GM19193 (cell line): ENCODE measurements around the gene KRTAP10-5.

Experiments
- POLR2A ChIP-seq: IDR thresholded peaks from 4 replicates; pipeline ENCODE4 v1.6.1; 2011; ENCODE audit not compliant: insufficient read depth, insufficient read length; ENCODE audit errors: extremely low read depth

KRTAP10-5 gene

DNA sequence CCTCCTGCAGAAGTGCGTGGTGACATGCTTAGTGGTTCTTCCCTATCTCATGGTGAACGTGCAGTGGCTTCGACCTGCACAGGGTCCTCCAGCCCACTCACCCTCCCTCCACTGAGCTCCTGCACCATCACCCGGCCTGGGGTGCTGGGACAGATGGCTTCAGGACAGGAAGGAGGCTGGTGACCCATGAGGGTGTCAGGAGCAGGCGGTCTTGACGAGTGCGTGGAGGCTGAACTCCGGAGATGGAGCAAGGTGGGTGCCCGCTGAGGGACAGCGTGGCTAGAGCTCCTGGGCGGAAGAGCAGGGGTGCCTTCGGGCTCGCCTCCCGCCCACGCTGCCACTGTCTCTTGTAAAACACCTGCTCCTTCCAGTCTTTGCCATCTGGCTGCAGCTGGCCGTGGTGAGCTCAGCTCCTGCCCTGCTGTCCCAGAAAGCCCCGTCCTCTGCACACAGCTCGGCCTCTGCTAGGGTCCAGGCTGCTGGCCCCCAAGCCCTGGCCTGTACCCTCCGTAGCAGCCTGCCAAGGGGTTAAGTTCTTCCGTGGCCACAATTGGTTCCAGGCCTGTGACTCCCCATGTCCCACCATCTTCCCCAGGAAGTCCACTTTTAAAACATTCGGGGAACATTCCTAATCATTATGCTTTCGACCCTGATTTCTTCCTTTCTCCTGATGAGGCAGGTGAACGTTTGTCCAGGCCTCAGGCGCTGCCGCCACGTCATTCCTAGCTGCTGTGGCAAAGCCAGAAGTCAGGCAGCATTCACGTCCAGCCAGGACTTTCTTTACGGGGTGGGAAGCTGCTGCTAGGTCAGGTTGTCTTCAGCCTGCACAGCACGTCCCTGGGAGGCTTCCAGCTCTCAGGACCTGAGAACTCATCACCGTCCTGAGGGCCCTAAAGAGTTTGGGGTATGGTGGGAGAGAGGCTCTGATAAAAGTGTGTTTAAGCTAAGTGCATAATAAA, 48.5 kb downstream of the KRTAP10-5 start:
- TF ChIP-seq POLR2A = no peak

DNA sequence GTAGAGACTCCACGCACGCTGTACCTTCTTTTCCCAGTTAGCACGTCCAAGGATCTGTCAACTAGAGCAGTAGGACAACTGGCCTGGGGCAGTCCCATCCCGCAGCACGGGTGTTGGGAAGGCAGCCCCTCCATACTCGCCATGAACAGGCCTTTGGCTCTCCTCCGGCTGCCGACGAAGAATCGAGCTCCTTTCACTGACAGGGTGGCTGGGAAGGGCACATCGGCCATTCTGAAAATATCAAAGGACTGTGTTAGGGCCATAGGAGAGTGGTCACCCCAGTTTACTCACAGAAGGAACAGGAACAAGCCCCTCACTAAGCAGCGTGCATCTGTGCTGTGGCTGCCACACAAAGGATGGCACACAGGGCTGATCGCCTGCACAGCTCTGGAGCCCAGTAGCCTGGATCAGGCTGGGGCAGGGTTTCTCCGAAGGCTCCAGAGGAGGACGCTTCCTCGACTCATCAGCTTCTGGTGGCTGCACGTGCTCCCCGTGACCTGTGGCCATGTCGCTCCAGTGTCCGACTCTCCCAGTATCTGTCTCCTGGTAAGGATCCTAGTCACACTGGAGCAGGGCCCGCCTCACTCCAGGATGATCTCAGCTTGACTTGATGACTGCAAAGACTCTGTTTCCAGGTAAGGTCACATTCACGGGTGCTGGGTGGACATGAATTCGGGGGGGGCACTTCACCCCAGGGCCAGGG, 49.4 kb downstream of the KRTAP10-5 start:
- no peak for TF ChIP-seq POLR2A

DNA sequence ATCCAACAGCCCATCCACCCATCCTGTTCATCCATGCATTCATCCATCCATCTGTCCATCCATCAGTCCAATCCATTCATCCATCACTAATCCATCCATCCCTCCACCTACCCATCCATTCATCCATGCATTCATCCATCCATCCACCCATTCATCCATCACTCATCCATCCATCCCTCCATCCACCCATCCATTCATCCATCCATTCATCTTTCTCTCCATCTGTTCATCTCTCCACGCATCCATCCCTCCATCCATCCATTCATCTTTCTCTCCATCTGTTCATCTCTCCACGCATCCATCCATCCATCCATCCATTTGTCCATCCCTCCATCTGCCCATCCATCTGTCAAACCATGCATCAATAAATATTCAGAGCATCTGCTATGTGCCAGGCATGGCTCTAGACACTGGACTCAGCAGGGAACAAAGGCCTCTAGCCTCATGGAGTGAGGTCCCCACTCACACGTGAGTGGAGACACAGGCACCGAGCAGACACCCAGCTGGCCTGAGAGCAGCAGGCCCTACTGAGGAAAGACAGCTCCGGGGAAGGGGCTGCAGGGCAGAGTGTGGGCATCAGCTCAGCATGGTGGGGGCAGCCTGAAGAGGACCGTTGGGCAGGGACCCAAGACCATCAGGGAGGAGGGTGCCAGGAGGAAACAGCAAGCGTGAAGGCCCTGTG, 50.0 kb downstream of the KRTAP10-5 start:
- no peak for TF ChIP-seq POLR2A

DNA sequence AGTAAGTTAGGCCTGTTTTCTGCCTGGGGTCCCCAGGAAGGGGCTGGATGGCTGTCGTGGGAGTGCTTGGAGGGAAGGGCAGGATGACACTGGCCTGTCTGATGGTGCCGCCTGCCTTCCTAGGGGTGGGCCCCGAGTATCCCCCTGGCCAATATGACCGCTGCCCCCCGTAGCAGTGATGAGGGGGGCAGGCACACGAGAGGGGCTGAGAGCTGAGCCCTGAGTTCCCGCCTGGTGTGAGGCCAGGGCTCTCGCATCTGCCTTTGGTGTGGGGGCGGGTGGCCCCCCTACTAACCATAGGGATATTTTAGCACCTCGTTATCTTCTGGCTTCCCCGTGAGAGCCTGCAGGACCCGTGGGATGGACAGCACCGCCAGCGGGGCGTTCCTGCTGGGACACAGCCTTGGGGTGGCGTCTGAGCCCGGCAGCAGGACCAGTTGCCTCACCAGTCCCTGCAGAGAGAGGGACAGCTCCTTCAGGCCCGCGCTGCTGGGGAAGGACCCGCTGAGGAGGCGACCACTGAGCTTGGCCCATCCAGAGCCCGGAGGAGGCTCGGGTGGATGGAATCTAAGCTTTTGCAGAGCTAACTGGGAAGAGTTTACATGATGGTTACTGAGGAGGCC, 50.8 kb downstream of the KRTAP10-5 start:
- no peak for TF ChIP-seq POLR2A
